GM12891 (cell line): ENCODE measurements around the gene FBXL13.
"Not testable (repeated sequence)": the region's sequence is repeated elsewhere in the genome, so short reads cannot be mapped to it uniquely, and the experiment has no call there.

Experiments used
- DNase-seq: peaks from one replicate; pipeline ENCODE4 v3.0.0; 2011; ENCODE audit warnings: low spot score; ENCODE audit not compliant: insufficient read length
- FAIRE-seq: peaks from 2 replicates; lab custom pipeline; 2011; peaks lifted over from hg19 to GRCh38; lab: Jason Lieb, UNC
- PAX5 ChIP-seq: IDR thresholded peaks from 2 replicates; pipeline ENCODE4 v1.6.1; 2011; ENCODE audit warnings: low read length, moderate library complexity, mild to moderate bottlenecking; ENCODE audit not compliant: insufficient read depth, severe bottlenecking
- POLR2A ChIP-seq: IDR thresholded peaks from 2 replicates; pipeline ENCODE4 v1.6.1; 2011; ENCODE audit warnings: low read depth, low read length, control low read depth
- POLR2AphosphoS5 ChIP-seq: IDR thresholded peaks from 2 replicates; pipeline ENCODE4 v1.6.1; 2011; ENCODE audit warnings: low read depth, low read length, control low read depth
- POU2F2 ChIP-seq: IDR thresholded peaks from 2 replicates; pipeline ENCODE4 v1.6.1; 2011; ENCODE audit warnings: low read depth, mild to moderate bottlenecking, control low read depth, low read length, moderate library complexity
- SPI1 ChIP-seq: IDR thresholded peaks from 2 replicates; pipeline ENCODE4 v1.6.1; 2011; ENCODE audit warnings: low read depth, low read length, control low read depth
- TAF1 ChIP-seq: IDR thresholded peaks from 2 replicates; pipeline ENCODE4 v1.6.1; 2011; ENCODE audit warnings: low read depth, low read length, control low read depth

FBXL13 gene

GRCh38 chr7:102996957-102997356 lies 77.6 kb downstream of the FBXL13 start:
- DNase-seq: no peak
- no peak for FAIRE-seq
- TF ChIP-seq POU2F2 (no peak), POLR2A (no peak), SPI1 (no peak), PAX5 (no peak), POLR2AphosphoS5 (no peak), TAF1 (no peak)

DNA sequence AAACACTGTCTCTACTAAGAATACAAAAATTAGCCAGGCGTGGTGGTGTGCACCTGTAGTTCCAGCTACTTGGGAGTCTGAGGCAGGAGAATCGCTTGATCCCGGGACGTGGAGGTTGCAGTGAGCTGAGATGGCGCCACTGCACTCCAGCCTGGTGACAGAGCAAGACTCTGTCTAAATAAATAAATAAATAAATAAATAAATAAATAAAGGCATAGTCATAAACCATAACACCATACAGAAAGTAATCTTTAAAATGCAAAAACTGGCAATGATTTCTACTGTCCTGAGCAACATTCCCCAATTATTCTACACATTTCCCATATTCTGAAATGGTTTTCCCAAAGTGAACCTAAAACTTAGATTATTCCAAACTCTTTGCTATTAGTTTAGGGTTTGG lies 79.0 kb downstream of the FBXL13 start:
- not testable (repeated sequence) for DNase-seq, FAIRE-seq

DNA sequence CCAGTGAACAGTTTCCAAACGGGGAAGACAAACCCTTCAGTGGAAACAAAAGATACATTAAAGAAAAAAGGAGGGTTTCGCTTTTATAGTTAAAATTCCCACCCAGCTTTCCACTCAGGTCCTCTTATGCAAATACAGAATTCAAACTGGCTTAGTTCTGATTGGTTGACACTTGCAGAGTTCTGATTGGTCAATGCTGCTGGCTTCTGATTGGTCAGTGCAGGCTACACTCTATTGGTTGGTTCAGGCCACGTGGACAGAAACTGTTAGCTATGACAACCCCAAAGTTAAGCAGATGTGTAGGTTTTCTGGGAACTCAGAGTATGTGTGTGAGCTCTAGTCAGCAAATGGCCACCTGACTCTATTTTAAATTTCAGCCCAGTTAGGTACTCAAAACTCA lies 80.0 kb downstream of the FBXL13 start:
- DNase-seq: no peak
- FAIRE-seq: no peak
- TF ChIP-seq POLR2AphosphoS5 (no peak), SPI1 (no peak), PAX5 (no peak), POU2F2 (no peak), POLR2A (no peak), TAF1 (no peak)

DNA sequence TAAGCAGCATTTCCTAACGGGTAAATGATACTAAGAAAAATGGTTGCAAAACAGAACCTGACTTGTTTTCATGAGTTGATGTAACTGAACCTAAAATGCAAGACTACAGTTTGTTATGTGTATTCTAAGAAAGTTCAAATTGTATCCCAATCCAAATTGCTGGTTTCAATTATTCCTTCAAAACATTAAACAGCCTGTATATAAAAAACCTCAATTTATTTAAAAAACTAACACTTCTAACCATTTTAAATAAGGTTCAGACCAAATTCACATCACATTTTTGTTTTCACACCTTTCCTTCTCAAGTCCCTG lies 80.9 kb downstream of the FBXL13 start:
- TF ChIP-seq SPI1: no peak
- no peak for TF ChIP-seq TAF1
- TF ChIP-seq PAX5: no peak
- no peak for TF ChIP-seq POLR2AphosphoS5
- TF ChIP-seq POLR2A: no peak
- no peak for TF ChIP-seq POU2F2
- DNase-seq: no peak
- no peak for FAIRE-seq

DNA sequence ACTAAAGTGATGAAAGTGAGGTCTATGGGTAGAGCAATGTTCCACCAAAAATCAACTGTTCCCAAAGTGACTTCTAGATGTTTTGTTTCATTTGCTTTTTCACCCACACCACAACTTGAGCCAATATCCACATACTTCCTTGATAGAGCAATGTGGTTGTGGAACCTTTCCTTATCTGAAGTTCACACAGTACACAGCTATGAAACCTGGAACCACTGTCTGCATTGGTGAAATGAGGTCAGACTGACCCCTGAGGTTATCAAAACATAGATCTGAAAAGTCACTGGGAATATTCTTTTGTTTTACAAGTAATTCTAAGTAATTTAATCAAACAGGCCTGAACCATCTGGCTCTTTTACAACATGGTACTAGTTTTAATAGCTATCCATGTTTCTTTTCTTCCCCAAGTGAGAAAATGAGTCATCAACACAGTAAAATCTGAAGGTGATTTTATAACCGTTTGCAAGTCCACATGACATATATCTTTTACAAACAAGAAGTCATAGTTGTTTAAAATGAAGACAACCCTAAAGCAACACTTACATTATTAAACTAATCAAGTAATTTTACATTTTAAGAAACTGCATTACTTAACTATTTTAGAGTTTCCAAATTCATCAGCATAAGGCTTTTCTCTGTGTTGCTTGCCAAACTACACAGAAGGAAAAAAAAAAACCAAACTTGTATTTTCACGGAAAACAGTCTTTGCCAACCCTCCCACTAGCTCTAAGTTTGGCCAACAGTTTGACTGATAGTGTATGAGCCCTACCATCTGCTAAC lies 81.5 kb downstream of the FBXL13 start:
- FAIRE-seq (no peak), DNase-seq (no peak)
- no peak for TF ChIP-seq PAX5
- no peak for TF ChIP-seq POU2F2
- TF ChIP-seq TAF1: no peak
- TF ChIP-seq POLR2AphosphoS5: no peak
- TF ChIP-seq SPI1: no peak
- TF ChIP-seq POLR2A: no peak

DNA sequence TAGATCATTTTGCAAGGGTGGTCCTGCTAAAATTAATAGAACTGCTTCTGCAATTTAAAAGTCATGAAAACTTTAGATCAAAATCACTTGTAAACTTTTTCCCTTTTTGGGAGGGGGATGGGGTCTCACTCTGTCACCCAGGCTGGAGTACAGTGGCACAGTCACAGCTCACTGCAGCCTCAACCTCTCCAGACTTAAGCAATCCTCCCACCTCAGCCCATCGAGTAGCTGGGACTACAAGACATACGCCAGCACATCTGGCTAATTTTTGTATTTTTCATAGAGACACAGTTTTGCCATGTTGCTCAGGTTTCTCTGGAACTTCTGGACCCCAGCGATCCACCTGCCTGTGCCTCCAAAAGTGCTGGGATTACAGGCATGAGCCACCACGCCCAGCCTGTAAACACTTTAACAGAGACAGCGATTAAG lies 82.1 kb downstream of the FBXL13 start:
- no peak for FAIRE-seq
- no peak for TF ChIP-seq POLR2A
- TF ChIP-seq SPI1: no peak
- TF ChIP-seq POU2F2: no peak
- no peak for TF ChIP-seq POLR2AphosphoS5
- no peak for TF ChIP-seq TAF1
- no peak for TF ChIP-seq PAX5
- no peak for DNase-seq

DNA sequence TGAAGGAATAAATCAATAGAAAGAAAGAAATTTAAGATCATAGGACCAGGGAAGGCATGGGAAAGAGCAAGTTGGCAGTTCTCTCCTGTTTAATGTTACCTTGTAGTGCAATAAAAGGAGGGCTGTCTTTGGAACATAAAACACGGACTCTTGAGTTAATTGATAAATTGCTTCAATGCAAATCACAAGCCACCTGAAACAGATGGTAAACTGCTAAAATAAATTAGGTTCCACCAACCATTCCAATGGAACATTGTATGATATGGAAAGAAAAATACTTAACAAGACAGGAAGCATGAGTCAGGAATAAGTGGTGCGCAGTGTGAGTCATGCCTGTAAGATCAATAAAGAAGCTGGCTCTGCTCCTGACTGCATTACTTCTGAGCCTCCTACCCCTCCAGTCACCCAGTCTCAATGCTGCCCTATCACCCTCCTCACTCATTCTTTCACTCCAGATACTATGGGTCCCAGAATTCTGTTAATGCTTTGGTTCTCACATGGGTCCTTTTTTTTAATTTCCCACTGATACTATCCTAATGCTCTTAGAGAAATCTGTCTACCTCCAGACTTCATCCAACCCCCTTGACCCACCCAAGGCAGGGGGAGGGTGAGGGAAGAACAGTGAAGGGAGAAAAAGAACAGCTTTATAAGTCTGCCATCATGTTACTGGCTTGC lies 82.9 kb downstream of the FBXL13 start:
- no peak for FAIRE-seq
- TF ChIP-seq POLR2AphosphoS5 (no peak), SPI1 (no peak), TAF1 (no peak), PAX5 (no peak), POLR2A (no peak), POU2F2 (no peak)
- DNase-seq: no peak

GRCh38 chr7:102991077-102991539 lies 83.5 kb downstream of the FBXL13 start:
- no peak for FAIRE-seq
- DNase-seq: no peak
- no peak for TF ChIP-seq POLR2A

- DNase-seq: no peak
- no peak for FAIRE-seq
- TF ChIP-seq POLR2AphosphoS5 (no peak), SPI1 (no peak), TAF1 (no peak), POLR2A (no peak), POU2F2 (no peak), PAX5 (no peak)
Measured at GRCh38 chr7:102990642-102991041, 84.0 kb downstream of the FBXL13 start.
